T-helper 1 cell treated with Interleukin-12 subunit alpha and Interleukin-12 subunit beta and Interleukin-4 antibody, amounts not matched to agents 30 μg/mL and 1 μg/mL, for 36 hours (primary cell): Measurements from ENCODE around the gene PNPLA2.

ENCODE experiments used
- H3K27ac Mint-ChIP-seq: one replicate; pipeline ENCODE4 v1.8.0; 2021; ENCODE audit warnings: mild to moderate bottlenecking, mixed read lengths
- H3K27me3 Mint-ChIP-seq: one replicate; pipeline ENCODE4 v1.8.0; 2021; ENCODE audit warnings: low read depth, mixed read lengths
- H3K36me3 Mint-ChIP-seq: one replicate; pipeline ENCODE4 v1.8.0; 2021; ENCODE audit warnings: low read depth, mixed read lengths
- H3K4me1 Mint-ChIP-seq: one replicate; pipeline ENCODE4 v1.8.0; 2021; ENCODE audit warnings: low read depth, mixed read lengths
- H3K4me3 Mint-ChIP-seq: one replicate; pipeline ENCODE4 v1.8.0; 2021; ENCODE audit warnings: mild to moderate bottlenecking, moderate library complexity, mixed read lengths
- H3K9me3 Mint-ChIP-seq: one replicate; pipeline ENCODE4 v1.8.0; 2021; ENCODE audit warnings: mixed read lengths

PNPLA2 gene, protein sequence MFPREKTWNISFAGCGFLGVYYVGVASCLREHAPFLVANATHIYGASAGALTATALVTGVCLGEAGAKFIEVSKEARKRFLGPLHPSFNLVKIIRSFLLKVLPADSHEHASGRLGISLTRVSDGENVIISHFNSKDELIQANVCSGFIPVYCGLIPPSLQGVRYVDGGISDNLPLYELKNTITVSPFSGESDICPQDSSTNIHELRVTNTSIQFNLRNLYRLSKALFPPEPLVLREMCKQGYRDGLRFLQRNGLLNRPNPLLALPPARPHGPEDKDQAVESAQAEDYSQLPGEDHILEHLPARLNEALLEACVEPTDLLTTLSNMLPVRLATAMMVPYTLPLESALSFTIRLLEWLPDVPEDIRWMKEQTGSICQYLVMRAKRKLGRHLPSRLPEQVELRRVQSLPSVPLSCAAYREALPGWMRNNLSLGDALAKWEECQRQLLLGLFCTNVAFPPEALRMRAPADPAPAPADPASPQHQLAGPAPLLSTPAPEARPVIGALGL

GRCh38 chr11:818396-819128 lies at the start of gene PNPLA2:
Gene PNPLA2 (plus strand): TSS chr11:818914. CDS start chr11:819719, 805 bp downstream.
- Mint-ChIP-seq H3K4me1 (peaks cover 7% of the 10 kb centered on the region), H3K27me3 (no peaks in the 10 kb centered on the region), H3K36me3 (peaks cover 3% of the 10 kb centered on the region), H3K27ac (peak within 1 kb of the TSS; percentile 70), H3K4me3 (peak within 1 kb of the TSS; percentile 84), H3K9me3 (no peaks in the 10 kb centered on the region)

- H3K27ac Mint-ChIP-seq, result no peak overlapping the region
- H3K27me3 Mint-ChIP-seq, result no peaks in the 10 kb centered on the region
- H3K4me1 Mint-ChIP-seq, result no peaks in the 10 kb centered on the region
- H3K9me3 Mint-ChIP-seq, result no peaks in the 10 kb centered on the region
- H3K36me3 Mint-ChIP-seq, result peaks cover 4% of the 10 kb centered on the region
- H3K4me3 Mint-ChIP-seq, result no peak overlapping the region
These were observed 48.6 kb upstream of the PNPLA2 start for GRCh38 chr11:769887-770641.

DNA sequence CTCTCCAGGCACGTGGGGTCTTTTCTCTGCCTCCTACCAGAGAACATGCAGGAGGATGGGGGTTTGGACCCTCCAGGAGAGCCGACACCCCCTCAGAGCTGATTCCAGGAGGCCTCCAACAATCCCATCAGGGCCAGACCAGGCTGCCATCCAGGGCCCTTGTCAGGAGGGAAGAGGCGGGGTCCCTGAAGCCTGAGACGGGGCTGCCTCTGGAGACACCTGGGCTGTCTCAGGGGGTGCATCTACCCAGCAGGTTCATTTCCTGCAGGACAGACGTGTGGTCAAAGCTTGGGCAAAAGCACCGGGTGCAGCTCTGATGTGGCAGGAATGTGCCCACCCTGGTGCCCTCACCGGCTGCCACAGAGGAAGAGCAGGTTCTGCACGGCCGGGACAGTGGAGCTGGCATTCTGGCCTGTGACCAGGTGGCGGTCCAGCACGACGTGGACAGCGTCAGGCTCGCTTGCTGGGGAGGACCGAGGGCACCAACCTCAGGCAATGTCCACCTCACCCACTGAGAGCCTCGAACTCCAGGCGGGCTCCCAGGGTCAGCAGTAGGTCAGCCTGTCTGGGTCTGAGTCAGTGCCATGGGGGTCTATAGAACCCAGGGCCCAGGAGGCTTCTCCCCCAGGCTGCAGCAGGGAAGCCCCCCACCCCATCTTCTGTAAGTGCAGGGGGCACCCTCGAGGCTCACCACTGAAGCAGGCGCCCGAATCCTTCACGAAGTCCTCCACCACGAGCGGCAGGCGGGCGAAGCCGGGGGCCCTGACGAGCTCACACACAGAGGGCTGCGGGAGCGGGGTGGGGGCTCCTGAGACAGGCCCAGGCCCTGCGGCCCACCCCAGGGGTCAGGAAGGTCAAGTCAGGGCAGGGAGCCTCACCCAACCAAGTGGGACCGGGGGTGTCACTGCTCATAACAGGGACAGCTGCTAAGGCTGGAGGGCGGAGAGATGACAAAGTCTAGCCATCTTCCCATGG lies 47.8 kb upstream of the PNPLA2 start:
- no peak overlapping the region for H3K27ac Mint-ChIP-seq
- no peaks in the 10 kb centered on the region for H3K9me3 Mint-ChIP-seq
- H3K4me1 Mint-ChIP-seq, result peaks cover 4% of the 10 kb centered on the region
- H3K4me3 Mint-ChIP-seq, result no peak overlapping the region
- no peaks in the 10 kb centered on the region for H3K27me3 Mint-ChIP-seq
- H3K36me3 Mint-ChIP-seq, result peaks cover 4% of the 10 kb centered on the region

DNA sequence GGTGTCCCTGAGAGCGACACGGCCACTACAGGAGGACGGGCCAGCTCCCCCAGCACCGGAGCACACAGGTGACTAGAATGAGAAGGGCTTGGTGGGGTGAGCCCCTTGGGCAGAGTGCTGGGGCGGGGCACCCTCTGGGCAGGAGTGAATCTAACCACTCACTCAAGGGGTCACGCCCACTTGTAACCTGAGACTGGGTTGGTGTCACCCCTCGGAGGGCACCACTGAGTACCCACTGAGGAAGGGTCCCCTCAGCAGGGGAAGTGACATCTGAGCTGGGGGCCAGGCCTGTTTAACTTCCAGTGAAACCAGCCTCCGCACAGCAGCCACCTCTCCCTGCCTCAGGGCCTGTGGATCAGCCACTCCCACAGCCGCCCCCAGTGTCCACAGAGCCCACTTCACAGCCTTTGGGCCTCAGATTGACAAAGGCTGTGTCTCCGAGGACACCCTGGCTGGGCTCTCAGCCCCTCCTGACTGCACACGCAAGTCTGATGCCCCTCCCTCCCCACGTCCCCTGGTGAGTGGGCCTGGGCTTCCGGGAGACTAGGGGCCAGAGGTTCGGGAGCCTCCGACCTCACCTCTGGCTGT lies 47.0 kb upstream of the PNPLA2 start:
- H3K27ac Mint-ChIP-seq, result no peak overlapping the region
- peaks cover 1% of the 10 kb centered on the region for H3K36me3 Mint-ChIP-seq
- H3K4me3 Mint-ChIP-seq, result no peak overlapping the region
- H3K4me1 Mint-ChIP-seq, result peaks cover 8% of the 10 kb centered on the region
- H3K9me3 Mint-ChIP-seq, result no peaks in the 10 kb centered on the region
- no peaks in the 10 kb centered on the region for H3K27me3 Mint-ChIP-seq

GRCh38 chr11:772429-773390 lies 46.0 kb upstream of the PNPLA2 start:
- Mint-ChIP-seq H3K27me3 (no peaks in the 10 kb centered on the region), H3K9me3 (no peaks in the 10 kb centered on the region), H3K27ac (no peak overlapping the region), H3K4me3 (no peak overlapping the region), H3K36me3 (no peaks in the 10 kb centered on the region), H3K4me1 (peaks cover 8% of the 10 kb centered on the region)

DNA sequence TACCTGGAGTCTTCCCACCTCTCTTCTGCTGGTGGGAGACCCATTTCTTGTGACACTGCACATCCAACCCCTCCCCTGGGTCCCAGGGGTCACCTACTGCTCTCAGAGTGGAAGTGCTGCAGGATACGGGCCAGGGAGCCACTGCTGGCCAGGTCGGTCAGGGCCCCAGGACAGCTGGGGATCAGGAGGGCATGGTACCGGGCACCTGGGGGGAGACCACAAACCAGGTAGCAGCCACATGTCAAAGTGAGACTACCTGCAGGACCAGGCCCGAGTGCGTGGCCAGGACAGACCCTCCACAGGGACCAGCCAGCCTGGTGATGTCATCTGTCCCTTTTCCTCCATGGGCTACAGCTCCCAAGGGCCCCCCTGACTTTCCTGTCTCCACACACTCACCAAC lies 45.3 kb upstream of the PNPLA2 start:
- Mint-ChIP-seq H3K4me1 (peaks cover 9% of the 10 kb centered on the region), H3K36me3 (no peaks in the 10 kb centered on the region), H3K4me3 (no peak overlapping the region), H3K27me3 (no peaks in the 10 kb centered on the region), H3K27ac (no peak overlapping the region), H3K9me3 (no peaks in the 10 kb centered on the region)

DNA sequence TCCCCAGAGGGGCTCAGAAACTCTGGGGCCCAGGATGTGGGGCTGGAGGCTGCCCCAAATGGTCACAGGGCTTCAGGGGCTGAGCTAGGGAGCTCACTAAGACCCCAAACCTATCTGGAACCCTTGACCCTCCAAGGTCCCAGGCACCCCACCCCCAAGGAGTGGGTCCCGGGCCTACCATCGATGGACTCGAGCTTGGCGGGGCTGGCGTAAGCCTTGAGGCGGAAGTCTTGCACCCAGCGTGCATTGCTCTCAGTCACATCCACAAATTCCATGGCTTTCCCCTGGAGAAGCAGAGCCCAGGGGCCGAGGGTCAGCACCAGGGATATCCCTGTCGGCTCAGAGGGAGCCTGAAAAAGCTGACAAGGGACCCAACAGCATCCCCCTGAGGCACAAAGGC lies 44.9 kb upstream of the PNPLA2 start:
- no peak overlapping the region for H3K4me3 Mint-ChIP-seq
- H3K4me1 Mint-ChIP-seq, result peaks cover 9% of the 10 kb centered on the region
- H3K9me3 Mint-ChIP-seq, result no peaks in the 10 kb centered on the region
- H3K36me3 Mint-ChIP-seq, result no peaks in the 10 kb centered on the region
- no peak overlapping the region for H3K27ac Mint-ChIP-seq
- H3K27me3 Mint-ChIP-seq, result no peaks in the 10 kb centered on the region

- Mint-ChIP-seq H3K4me3 (peak overlapping the region; percentile 56), H3K27me3 (no peaks in the 10 kb centered on the region), H3K27ac (no peak overlapping the region), H3K36me3 (no peaks in the 10 kb centered on the region), H3K9me3 (no peaks in the 10 kb centered on the region), H3K4me1 (peaks cover 9% of the 10 kb centered on the region)
These were observed 43.7 kb upstream of the PNPLA2 start for GRCh38 chr11:774873-775592.

GRCh38 chr11:776263-776560 lies 42.5 kb upstream of the PNPLA2 start:
- H3K9me3 Mint-ChIP-seq, result no peaks in the 10 kb centered on the region
- no peaks in the 10 kb centered on the region for H3K36me3 Mint-ChIP-seq
- H3K4me1 Mint-ChIP-seq, result peaks cover 9% of the 10 kb centered on the region
- no peaks in the 10 kb centered on the region for H3K27me3 Mint-ChIP-seq
- peak overlapping the region; percentile 70 for H3K27ac Mint-ChIP-seq
- peak overlapping the region; percentile 81 for H3K4me3 Mint-ChIP-seq

GRCh38 chr11:776561-777287 lies 42.0 kb upstream of the PNPLA2 start:
- no peaks in the 10 kb centered on the region for H3K9me3 Mint-ChIP-seq
- H3K36me3 Mint-ChIP-seq, result no peaks in the 10 kb centered on the region
- no peaks in the 10 kb centered on the region for H3K27me3 Mint-ChIP-seq
- H3K4me1 Mint-ChIP-seq, result peaks cover 9% of the 10 kb centered on the region
- peak overlapping the region; percentile 70 for H3K27ac Mint-ChIP-seq
- H3K4me3 Mint-ChIP-seq, result peak overlapping the region; percentile 81

GRCh38 chr11:777288-778255 lies 41.1 kb upstream of the PNPLA2 start, which contains the start of gene GATD1:
Gene GATD1 (minus strand): TSS chr11:777487. CDS start chr11:777462, 25 bp downstream.
- Mint-ChIP-seq H3K9me3 (no peaks in the 10 kb centered on the region), H3K36me3 (no peaks in the 10 kb centered on the region), H3K4me3 (peak within 1 kb of the TSS; percentile 81), H3K27ac (peak within 1 kb of the TSS; percentile 77), H3K27me3 (no peaks in the 10 kb centered on the region), H3K4me1 (peaks cover 9% of the 10 kb centered on the region)
